Prostate gland (tissue), 2 donors: ENCODE data around the gene BMP7.

Experiments used
- CTCF ChIP-seq, 4 experiments: fragments of 200-600 bp in 2 of 4; fragments of 450-650 bp in 2 of 4; sonication (generic) in 2 of 4; IDR thresholded peaks; 1 replicate in 3 of 4; 2 replicates in 1 of 4; pipeline ENCODE4 v1.5.1; 2016 to 2019; ENCODE audit warnings: antibody characterized with exemption in 4 of 4, mild to moderate bottlenecking in 2 of 4, moderate library complexity in 2 of 4
- POLR2A ChIP-seq: fragments of 450-650 bp; IDR thresholded peaks from one replicate; pipeline ENCODE4 v1.6.1; 2016; ENCODE audit warnings: antibody characterized with exemption, mild to moderate bottlenecking
- POLR2AphosphoS5 ChIP-seq: sonication (generic); formaldehyde crosslinking; IDR thresholded peaks from one replicate; pipeline ENCODE4 v1.6.1; 2017; ENCODE audit warnings: antibody characterized with exemption

- TF ChIP-seq CTCF (IDR thresholded peaks at IDR 0.05) (no peak), POLR2AphosphoS5 (no peak), POLR2A (no peak)
These were observed 103.4 kb downstream of the BMP7 start for GRCh38 chr20:57163041-57163440.
